Liver (tissue), 9 donors: ENCODE data around the gene C3orf20. TPM values are rescaled to one million over a fixed set of nuclear protein-coding genes. Genes with fewer than 3 reads are reported as not detected.

Source experiments
- DNase-seq: peaks from one replicate; pipeline ENCODE4 v3.0.0-alpha.2; 2017; ENCODE audit warnings: low spot score
- H3K27ac ChIP-seq, 2 donors: one replicate each; pipeline ENCODE4 v1.7.0; 2013; ENCODE audit warnings: inconsistent platforms in 2 of 2, low read length in 2 of 2, control low read depth in 1 of 2, low read depth in 1 of 2, mild to moderate bottlenecking in 1 of 2
- H3K27me3 ChIP-seq, 4 donors: one replicate each; pipeline versions ENCODE4 v1.6.1 to v1.7.0; 2013; ENCODE audit warnings: low read length in 3 of 4, inconsistent platforms in 1 of 4, mild to moderate bottlenecking in 1 of 4, moderate library complexity in 1 of 4; ENCODE audit not compliant: control insufficient read depth in 4 of 4, insufficient read depth in 4 of 4
- H3K36me3 ChIP-seq, 4 donors: one replicate each; pipeline versions ENCODE4 v1.6.1 to v1.7.0; 2013; ENCODE audit warnings: low read length in 3 of 4, mild to moderate bottlenecking in 3 of 4, low read depth in 1 of 4, moderate library complexity in 1 of 4; ENCODE audit not compliant: control insufficient read depth in 4 of 4, insufficient read depth in 3 of 4
- H3K4me1 ChIP-seq, 4 donors: one replicate each; pipeline versions ENCODE4 v1.6.1 to v1.7.0; 2013; ENCODE audit warnings: low read length in 3 of 4, mild to moderate bottlenecking in 3 of 4, moderate library complexity in 1 of 4; ENCODE audit not compliant: control insufficient read depth in 4 of 4, insufficient read depth in 4 of 4
- H3K4me3 ChIP-seq, 3 donors: one replicate each; pipeline versions ENCODE4 v1.6.1 to v1.7.0; 2013; ENCODE audit warnings: low read length in 3 of 3, control low read depth in 1 of 3, low read depth in 1 of 3, mild to moderate bottlenecking in 1 of 3
- H3K9ac ChIP-seq, 2 donors: one replicate each; pipeline ENCODE4 v1.7.0; 2013; ENCODE audit warnings: low read length in 2 of 2, mild to moderate bottlenecking in 2 of 2, moderate library complexity in 2 of 2, control low read depth in 1 of 2, low read depth in 1 of 2
- H3K9me3 ChIP-seq, 4 donors: one replicate each; pipeline versions ENCODE4 v1.6.1 to v1.7.0; 2013; ENCODE audit warnings: low read length in 3 of 4; ENCODE audit not compliant: control insufficient read depth in 4 of 4
- FOXA1 ChIP-seq: IDR thresholded peaks from 2 replicates; pipeline ENCODE4 v1.6.1; 2016; ENCODE audit warnings: antibody characterized with exemption
- GABPA ChIP-seq, 2 donors: IDR thresholded peaks in 1 of 2; conservative IDR thresholded peaks in 1 of 2; 2 replicates each; pipeline ENCODE4 v1.6.1; 2016; ENCODE audit warnings: antibody characterized with exemption in 2 of 2, mild to moderate bottlenecking in 1 of 2, moderate library complexity in 1 of 2
- HNF4G ChIP-seq: IDR thresholded peaks from 2 replicates; pipeline ENCODE4 v1.6.1; 2016; ENCODE audit warnings: antibody characterized with exemption
- RAD21 ChIP-seq, 2 donors: IDR thresholded peaks; 2 replicates each; pipeline ENCODE4 v1.6.1; 2016; ENCODE audit warnings: antibody characterized with exemption in 2 of 2, mild to moderate bottlenecking in 2 of 2
- REST ChIP-seq: IDR thresholded peaks from 2 replicates; pipeline ENCODE4 v1.6.1; 2016; ENCODE audit warnings: antibody characterized with exemption, mild to moderate bottlenecking
- RXRA ChIP-seq, 2 donors: IDR thresholded peaks; 2 replicates each; pipeline ENCODE4 v1.6.1; 2017 to 2018; ENCODE audit warnings: antibody characterized with exemption in 2 of 2, mild to moderate bottlenecking in 1 of 2
- SP1 ChIP-seq: IDR thresholded peaks from 2 replicates; pipeline ENCODE4 v1.6.1; 2018; ENCODE audit warnings: antibody characterized with exemption, mild to moderate bottlenecking
- TAF1 ChIP-seq: conservative IDR thresholded peaks from 2 replicates; pipeline ENCODE4 v1.6.1; 2016; ENCODE audit warnings: antibody characterized with exemption, mild to moderate bottlenecking
- ZBTB33 ChIP-seq: IDR thresholded peaks from 2 replicates; pipeline ENCODE4 v1.6.1; 2016; ENCODE audit warnings: antibody characterized with exemption
- WGBS: extraction: QIAGEN DNeasy Blood & Tissue Kit; methylation state at CpG from one replicate; pipeline ENCODE4 v1.1.7; 2013; 5-methylcytosine and 5-hydroxymethylcytosine counted together
- polyA plus RNA-seq, 2 donors: library from polyadenylated mRNA; stranded (reverse) in 1 of 2; unstranded in 1 of 2; fragments of 200-250 nt in 1 of 2; fragments of >200 nt in 1 of 2; fragmentation: Nextera tagmentation in 1 of 2; extraction: Ambion mirVana in 1 of 2; gene quantifications; one replicate each; pipeline versions ENCODE4 v1.2.1 to v1.2.3, GENCODE V29; 2013 to 2015
- total RNA-seq, 2 donors: library from RNA; depleted of rRNA; stranded (reverse); fragments of >200 nt; gene quantifications; one replicate each; pipeline ENCODE4 v1.2.3, GENCODE V29; 2014
- TF ChIP-seq, protein P1 (sequence below): fragments of 150-350 bp; IDR thresholded peaks from 2 replicates; pipeline ENCODE4 v1.5.1; 2017; ENCODE audit warnings: improper control_type of control experiment, low read depth, low read length; ENCODE audit not compliant: missing input control
- donor health status: healthy.
- donor health status: healthy.
- donor health status: healthy.
- donor health status: healthy.
- donor health status: healthy.

C3orf20 gene
- total and polyA plus RNA-seq, 4 donors: 0.05 to 0.08 TPM; not detected in 2

GRCh38 chr3:14760185-14760584 lies 85.2 kb downstream of the C3orf20 start:
- no peaks in the 10 kb centered on the region for H3K4me1 ChIP-seq

GRCh38 chr3:14761121-14761672 lies 86.3 kb downstream of the C3orf20 start:
- DNase-seq: no peak
- Histone ChIP-seq H3K9ac (no peak overlapping the region), H3K27ac (no peak overlapping the region), H3K9me3 (no peaks in the 10 kb centered on the region), H3K4me3 (no peak overlapping the region), H3K4me1 (no peaks in the 10 kb centered on the region), H3K36me3 (no peaks in the 10 kb centered on the region), H3K27me3 (no peaks in the 10 kb centered on the region)
- 60% methylated on average over 9 of the region's 9 CpGs for WGBS
- TF ChIP-seq, protein P1, sequence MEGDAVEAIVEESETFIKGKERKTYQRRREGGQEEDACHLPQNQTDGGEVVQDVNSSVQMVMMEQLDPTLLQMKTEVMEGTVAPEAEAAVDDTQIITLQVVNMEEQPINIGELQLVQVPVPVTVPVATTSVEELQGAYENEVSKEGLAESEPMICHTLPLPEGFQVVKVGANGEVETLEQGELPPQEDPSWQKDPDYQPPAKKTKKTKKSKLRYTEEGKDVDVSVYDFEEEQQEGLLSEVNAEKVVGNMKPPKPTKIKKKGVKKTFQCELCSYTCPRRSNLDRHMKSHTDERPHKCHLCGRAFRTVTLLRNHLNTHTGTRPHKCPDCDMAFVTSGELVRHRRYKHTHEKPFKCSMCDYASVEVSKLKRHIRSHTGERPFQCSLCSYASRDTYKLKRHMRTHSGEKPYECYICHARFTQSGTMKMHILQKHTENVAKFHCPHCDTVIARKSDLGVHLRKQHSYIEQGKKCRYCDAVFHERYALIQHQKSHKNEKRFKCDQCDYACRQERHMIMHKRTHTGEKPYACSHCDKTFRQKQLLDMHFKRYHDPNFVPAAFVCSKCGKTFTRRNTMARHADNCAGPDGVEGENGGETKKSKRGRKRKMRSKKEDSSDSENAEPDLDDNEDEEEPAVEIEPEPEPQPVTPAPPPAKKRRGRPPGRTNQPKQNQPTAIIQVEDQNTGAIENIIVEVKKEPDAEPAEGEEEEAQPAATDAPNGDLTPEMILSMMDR: no peak
- peak in 1 of 2 donors; percentile 26 for TF ChIP-seq GABPA (IDR thresholded peaks at IDR 0.05 in 1 of 2, conservative IDR thresholded peaks at IDR 0.05 in 1 of 2)
- TF ChIP-seq TAF1: no peak

More at GRCh38 chr3:14760185-14760584, 85.2 kb downstream of the C3orf20 start:
- Histone ChIP-seq H3K9me3 (no peaks in the 10 kb centered on the region), H3K36me3 (no peaks in the 10 kb centered on the region), H3K4me3 (no peak overlapping the region), H3K27me3 (no peaks in the 10 kb centered on the region), H3K27ac (no peak overlapping the region), H3K9ac (no peak overlapping the region)
- no peak for DNase-seq
- TF ChIP-seq SP1 (no peak), FOXA1 (no peak), HNF4G (no peak), ZBTB33 (no peak), GABPA (IDR thresholded peaks at IDR 0.05 in 1 of 2, conservative IDR thresholded peaks at IDR 0.05 in 1 of 2) (no peak), RXRA (IDR thresholded peaks at IDR 0.05) (no peak), REST (no peak), RAD21 (IDR thresholded peaks at IDR 0.05) (no peak)
